Fibroblast of villous mesenchyme (primary cell): ENCODE results near the gene NEUROG1. TPM values are rescaled to one million over a fixed set of nuclear protein-coding genes. Genes with fewer than 3 reads are reported as not detected.

ENCODE experiments used
- DNase-seq: peaks from one replicate; pipeline ENCODE4 v3.0.0-alpha.2; 2010; ENCODE audit warnings: low read depth
- H3K4me3 ChIP-seq: 2 replicates; pipeline ENCODE4 v1.5.1; 2011; ENCODE audit warnings: low read depth, mild to moderate bottlenecking, low read length
- CTCF ChIP-seq: IDR thresholded peaks from 2 replicates; pipeline ENCODE4 v1.5.1; 2012; ENCODE audit warnings: low read depth, mild to moderate bottlenecking, low read length; ENCODE audit not compliant: insufficient read depth
- total RNA-seq: library from RNA; depleted of rRNA; stranded (reverse); fragments of >200 nt; gene quantifications from 2 replicates; pipeline ENCODE4 v1.2.3, GENCODE V29; 2012

The NEUROG1 gene
- total RNA-seq, 1 donor, result not detected

- TF ChIP-seq CTCF, result no peak
- no peak for DNase-seq
- no peak overlapping the region for H3K4me3 ChIP-seq
Measured at GRCh38 chr5:135577421-135577820, 41.7 kb upstream of the NEUROG1 start.

- TF ChIP-seq CTCF, result no peak
- DNase-seq, result no peak
- no peak overlapping the region for H3K4me3 ChIP-seq
Measured at GRCh38 chr5:135576075-135576599, 40.4 kb upstream of the NEUROG1 start.

GRCh38 chr5:135574493-135574892 is 38.7 kb upstream of the NEUROG1 start:
- H3K4me3 ChIP-seq, result no peak overlapping the region
- no peak for DNase-seq
- no peak for TF ChIP-seq CTCF

- H3K4me3 ChIP-seq, result no peak overlapping the region
- TF ChIP-seq CTCF, result no peak
- no peak for DNase-seq
Measured at GRCh38 chr5:135571902-135572301, 36.1 kb upstream of the NEUROG1 start.

- no peak for TF ChIP-seq CTCF
- H3K4me3 ChIP-seq, result no peak overlapping the region
- no peak for DNase-seq
Measured at GRCh38 chr5:135571066-135571609, 35.4 kb upstream of the NEUROG1 start.

- no peak overlapping the region for H3K4me3 ChIP-seq
- DNase-seq, result no peak
- no peak for TF ChIP-seq CTCF
Measured at GRCh38 chr5:135570453-135570764, 34.6 kb upstream of the NEUROG1 start.
